ENCODE data around the gene MORF4L2.

Gene MORF4L2

GRCh38 chrX:103635436-103635835, 51.1 kb downstream of the MORF4L2 start:
- no peak for DNase-seq (ENCODE audit: low read depth in 2 of 2)

GRCh38 chrX:103631145-103631544, 55.4 kb downstream of the MORF4L2 start:
- DNase-seq (ENCODE audit: low read depth in 2 of 2): no peak

- no peak for DNase-seq (ENCODE audit: low read depth in 2 of 2)
These were observed 56.4 kb downstream of the MORF4L2 start for GRCh38 chrX:103630171-103630511.

GRCh38 chrX:103629318-103630170, 57.0 kb downstream of the MORF4L2 start:
- DNase-seq (ENCODE audit: low read depth in 2 of 2): peak in 1 of 2 donors; percentile 13

GRCh38 chrX:103628386-103629317, 57.8 kb downstream of the MORF4L2 start, which contains the start of gene TCEAL1:
TSS of gene TCEAL1 (plus strand) at chrX:103628975. CDS start at chrX:103629917, 942 bp downstream.
- DNase-seq (ENCODE audit: low read depth in 2 of 2): peak in 1 of 2 donors; percentile 14

GRCh38 chrX:103626855-103627254, 59.6 kb downstream of the MORF4L2 start:
- DNase-seq (ENCODE audit: low read depth in 2 of 2): no peak

Measured in stimulated activated CD4-positive, alpha-beta T cell treated with anti-CD3 and anti-CD28 coated beads, Interleukin-1b, Interleukin-23, amount 100 ng/mL, for 4 hours (primary cell).